Measurements from ENCODE around the gene UGT1A9.
"Not testable (repeated sequence)": the region's sequence is repeated elsewhere in the genome, so short reads cannot be mapped to it uniquely, and the experiment has no call there.

UGT1A9 gene

GRCh38 chr2:233671290-233672161, at the start of gene UGT1A9:
Gene UGT1A9 (plus strand): TSS chr2:233671898. CDS start chr2:233671935, 37 bp downstream.
- DNase-seq (ENCODE audit: insufficient read length, low spot score) = no peak

GRCh38 chr2:233627331-233628025, 44.2 kb upstream of the UGT1A9 start:
- no peak for DNase-seq (ENCODE audit: insufficient read length, low spot score)
- no peak for FAIRE-seq

More at GRCh38 chr2:233671290-233672161, at the start of gene UGT1A9:
- no peak for FAIRE-seq

GRCh38 chr2:233636306-233636705, 35.4 kb upstream of the UGT1A9 start, which contains the start of gene UGT1A10:
Gene UGT1A10 (plus strand): TSS chr2:233636448. CDS start chr2:233636523, 75 bp downstream.
- DNase-seq (ENCODE audit: insufficient read length, low spot score); FAIRE-seq: not testable (repeated sequence)

GRCh38 chr2:233638836-233639235, 32.9 kb upstream of the UGT1A9 start:
- FAIRE-seq = no peak

GRCh38 chr2:233639860-233640259, 31.8 kb upstream of the UGT1A9 start:
- DNase-seq (ENCODE audit: insufficient read length, low spot score) (no peak), FAIRE-seq (no peak)

More at GRCh38 chr2:233638836-233639235, 32.9 kb upstream of the UGT1A9 start:
- no peak for DNase-seq (ENCODE audit: insufficient read length, low spot score)

GRCh38 chr2:233643128-233643527, 28.6 kb upstream of the UGT1A9 start:
- DNase-seq (ENCODE audit: insufficient read length, low spot score) (no peak), FAIRE-seq (no peak)

GRCh38 chr2:233646033-233646432, 25.7 kb upstream of the UGT1A9 start:
- not testable (repeated sequence) for FAIRE-seq; DNase-seq (ENCODE audit: insufficient read length, low spot score)

GRCh38 chr2:233650981-233651380, 20.7 kb upstream of the UGT1A9 start:
- DNase-seq (ENCODE audit: insufficient read length, low spot score) (no peak), FAIRE-seq (no peak)

- DNase-seq (ENCODE audit: insufficient read length, low spot score) (no peak), FAIRE-seq (no peak)
These were observed 20.3 kb upstream of the UGT1A9 start for GRCh38 chr2:233651430-233651829.

GRCh38 chr2:233654501-233654900, 17.2 kb upstream of the UGT1A9 start:
- no peak for FAIRE-seq

GRCh38 chr2:233655043-233655442, 16.7 kb upstream of the UGT1A9 start:
- FAIRE-seq (no peak), DNase-seq (ENCODE audit: insufficient read length, low spot score) (no peak)

More at GRCh38 chr2:233654501-233654900, 17.2 kb upstream of the UGT1A9 start:
- no peak for DNase-seq (ENCODE audit: insufficient read length, low spot score)

GRCh38 chr2:233655943-233656342, 15.8 kb upstream of the UGT1A9 start:
- DNase-seq (ENCODE audit: insufficient read length, low spot score) = not testable (repeated sequence)
- FAIRE-seq = peak; percentile 55

GRCh38 chr2:233656443-233656842, 15.3 kb upstream of the UGT1A9 start:
- FAIRE-seq (peak; percentile 28), DNase-seq (ENCODE audit: insufficient read length, low spot score) (no peak)

GRCh38 chr2:233658610-233659009, 13.1 kb upstream of the UGT1A9 start:
- FAIRE-seq (no peak), DNase-seq (ENCODE audit: insufficient read length, low spot score) (no peak)

- DNase-seq (ENCODE audit: insufficient read length, low spot score) = no peak
- no peak for FAIRE-seq
These were observed 7.8 kb upstream of the UGT1A9 start for GRCh38 chr2:233663911-233664310.

- DNase-seq (ENCODE audit: insufficient read length, low spot score) (no peak), FAIRE-seq (no peak)
These were observed 3.0 kb upstream of the UGT1A9 start for GRCh38 chr2:233668605-233669260.

GRCh38 chr2:233672886-233673285, 1.2 kb downstream of the UGT1A9 start:
- DNase-seq (ENCODE audit: insufficient read length, low spot score) (no peak), FAIRE-seq (no peak)

GRCh38 chr2:233673896-233674295, 2.2 kb downstream of the UGT1A9 start:
- DNase-seq (ENCODE audit: insufficient read length, low spot score) (no peak), FAIRE-seq (no peak)

- no peak for FAIRE-seq
These were observed 2.6 kb downstream of the UGT1A9 start for GRCh38 chr2:233674314-233674713.

GRCh38 chr2:233674995-233675394, 3.3 kb downstream of the UGT1A9 start:
- FAIRE-seq = no peak
- DNase-seq (ENCODE audit: insufficient read length, low spot score) = no peak

More at GRCh38 chr2:233674314-233674713, 2.6 kb downstream of the UGT1A9 start:
- no peak for DNase-seq (ENCODE audit: insufficient read length, low spot score)

GRCh38 chr2:233676046-233676445, 4.3 kb downstream of the UGT1A9 start:
- DNase-seq (ENCODE audit: insufficient read length, low spot score) = no peak
- FAIRE-seq = no peak
